ENCODE data around the gene ABLIM1.

The ABLIM1 gene

GRCh38 chr10:114437473-114438292 lies 220.4 kb downstream of the ABLIM1 start:
- TF ChIP-seq TEAD4 (IDR thresholded peaks at IDR 0.05), result no peak
- no peak for TF ChIP-seq EP300 (IDR thresholded peaks at IDR 0.05; ENCODE audit: borderline replicate concordance)
- no peak for TF ChIP-seq CREB1 (IDR thresholded peaks at IDR 0.05; ENCODE audit: low read depth)
- TF ChIP-seq REST (IDR thresholded peaks at IDR 0.05; ENCODE audit: low read depth), result no peak
- peak; percentile 81 for TF ChIP-seq RAD21 (IDR thresholded peaks at IDR 0.05; ENCODE audit: low read depth)

- TF ChIP-seq TCF12 (IDR thresholded peaks at IDR 0.05; ENCODE audit: low read depth) (no peak), NFIC (IDR thresholded peaks at IDR 0.05) (no peak), CREB1 (IDR thresholded peaks at IDR 0.05; ENCODE audit: low read depth) (no peak), TEAD4 (IDR thresholded peaks at IDR 0.05) (no peak), YY1 (IDR thresholded peaks at IDR 0.05; ENCODE audit: low read depth) (no peak), REST (IDR thresholded peaks at IDR 0.05; ENCODE audit: low read depth) (no peak), FOXM1 (IDR thresholded peaks at IDR 0.05; ENCODE audit: borderline replicate concordance, low read depth) (no peak), CEBPB (IDR thresholded peaks at IDR 0.05) (no peak), USF1 (IDR thresholded peaks at IDR 0.05) (no peak), MAX (IDR thresholded peaks at IDR 0.05) (no peak), EGR1 (IDR thresholded peaks at IDR 0.05) (no peak), TAF1 (IDR thresholded peaks at IDR 0.05; ENCODE audit: low read depth) (no peak), RAD21 (IDR thresholded peaks at IDR 0.05; ENCODE audit: low read depth) (no peak), ZBTB7A (IDR thresholded peaks at IDR 0.05; ENCODE audit: low read depth) (no peak), EP300 (IDR thresholded peaks at IDR 0.05; ENCODE audit: borderline replicate concordance) (no peak)
Observed at GRCh38 chr10:114436941-114437340, 221.1 kb downstream of the ABLIM1 start.

- TF ChIP-seq RAD21 (IDR thresholded peaks at IDR 0.05; ENCODE audit: low read depth), result no peak
- no peak for TF ChIP-seq YY1 (IDR thresholded peaks at IDR 0.05; ENCODE audit: low read depth)
- no peak for TF ChIP-seq REST (IDR thresholded peaks at IDR 0.05; ENCODE audit: low read depth)
- no peak for TF ChIP-seq TEAD4 (IDR thresholded peaks at IDR 0.05)
- TF ChIP-seq CEBPB (IDR thresholded peaks at IDR 0.05), result no peak
- no peak for TF ChIP-seq EGR1 (IDR thresholded peaks at IDR 0.05)
- no peak for TF ChIP-seq TAF1 (IDR thresholded peaks at IDR 0.05; ENCODE audit: low read depth)
- no peak for TF ChIP-seq EP300 (IDR thresholded peaks at IDR 0.05; ENCODE audit: borderline replicate concordance)
- no peak for TF ChIP-seq CREB1 (IDR thresholded peaks at IDR 0.05; ENCODE audit: low read depth)
- no peak for TF ChIP-seq FOXM1 (IDR thresholded peaks at IDR 0.05; ENCODE audit: borderline replicate concordance, low read depth)
- TF ChIP-seq ZBTB7A (IDR thresholded peaks at IDR 0.05; ENCODE audit: low read depth), result no peak
- TF ChIP-seq MAX (IDR thresholded peaks at IDR 0.05), result no peak
- TF ChIP-seq USF1 (IDR thresholded peaks at IDR 0.05), result no peak
- no peak for TF ChIP-seq TCF12 (IDR thresholded peaks at IDR 0.05; ENCODE audit: low read depth)
Observed at GRCh38 chr10:114432566-114433093, 225.4 kb downstream of the ABLIM1 start.

Data from Ishikawa (cell line).